Neural cell (in vitro differentiated cells): ENCODE data around the gene FILIP1. TPM values are rescaled to one million over a fixed set of nuclear protein-coding genes. Genes with fewer than 3 reads are reported as not detected.

ENCODE experiments used
- H2AFZ ChIP-seq: fragments of 200-600, 300-800 bp; sonication (generic), shearing (Covaris generic); 2 replicates; pipeline ENCODE4 v1.6.0; 2014; ENCODE audit warnings: low read depth, mild to moderate bottlenecking, antibody characterized with exemption, low read length, moderate library complexity
- H3F3A ChIP-seq: fragments of 200-600 bp; shearing (Covaris generic); 2 replicates; pipeline ENCODE4 v1.6.1; 2016; ENCODE audit warnings: mild to moderate bottlenecking, moderate library complexity, mixed read lengths, antibody characterized with exemption, low read length; ENCODE audit not compliant: insufficient read depth, poor library complexity, severe bottlenecking
- H3K27ac ChIP-seq: fragments of 200-600, 300-800 bp; sonication (generic), shearing (Covaris generic); 2 replicates; pipeline ENCODE4 v1.5.1; 2014; ENCODE audit warnings: mild to moderate bottlenecking, low read length, moderate library complexity
- H3K27me3 ChIP-seq: fragments of 300-800, 200-600 bp; sonication (generic), shearing (Covaris generic); 2 replicates; pipeline ENCODE4 v1.6.0; 2014; ENCODE audit warnings: mild to moderate bottlenecking, low read depth, low read length, moderate library complexity; ENCODE audit not compliant: insufficient read depth
- H3K36me3 ChIP-seq: fragments of 300-800, 200-600 bp; sonication (generic), shearing (Covaris generic); 2 replicates; pipeline ENCODE4 v1.5.1; 2014; ENCODE audit warnings: mild to moderate bottlenecking, antibody characterized with exemption, low read length, moderate library complexity; ENCODE audit not compliant: insufficient read depth
- H3K4me2 ChIP-seq: fragments of 300-800, 200-600 bp; sonication (generic), shearing (Covaris generic); 2 replicates; pipeline ENCODE4 v1.6.0; 2014; ENCODE audit warnings: mild to moderate bottlenecking, low read length
- H3K4me3 ChIP-seq: fragments of 300-800, 200-600 bp; sonication (generic), shearing (Covaris generic); 2 replicates; pipeline ENCODE4 v1.5.1; 2014; ENCODE audit warnings: mild to moderate bottlenecking, low read length, moderate library complexity
- H3K79me2 ChIP-seq: fragments of 200-600 bp; shearing (Covaris generic); replicated peaks from 2 replicates; pipeline ENCODE4 v1.6.0; 2014; ENCODE audit warnings: mild to moderate bottlenecking, low read length, moderate library complexity; ENCODE audit not compliant: insufficient read depth
- H3K9ac ChIP-seq: fragments of 300-800, 200-600 bp; sonication (generic), shearing (Covaris generic); 2 replicates; pipeline ENCODE4 v1.6.1; 2016; ENCODE audit warnings: mild to moderate bottlenecking, low read length, mixed read lengths
- H3K9me2 ChIP-seq: fragments of 200-600 bp; shearing (Covaris generic); 2 replicates; pipeline ENCODE4 v1.6.1; 2016; ENCODE audit warnings: mild to moderate bottlenecking, low read length, mixed read lengths; ENCODE audit not compliant: insufficient read depth
- H3K9me3 ChIP-seq: fragments of 200-600, 300-800 bp; sonication (generic), shearing (Covaris generic); 2 replicates; pipeline ENCODE4 v1.6.1; 2016; ENCODE audit warnings: mild to moderate bottlenecking, mixed run types, low read length, moderate library complexity, mixed read lengths
- H4K20me1 ChIP-seq: fragments of 200-600 bp; shearing (Covaris generic); 2 replicates; pipeline ENCODE4 v1.6.1; 2016; ENCODE audit warnings: mild to moderate bottlenecking, mixed run types; ENCODE audit not compliant: insufficient read depth
- CTCF ChIP-seq: fragments of 450-650 bp; IDR thresholded peaks from 2 replicates; pipeline ENCODE4 v1.5.1; 2014; ENCODE audit warnings: antibody characterized with exemption, mild to moderate bottlenecking, moderate library complexity; ENCODE audit not compliant: poor library complexity, severe bottlenecking
- EP300 ChIP-seq: fragments of 450-650 bp; conservative IDR thresholded peaks from 2 replicates; pipeline ENCODE4 v1.6.1; 2014; ENCODE audit warnings: antibody characterized with exemption, mild to moderate bottlenecking, moderate library complexity; ENCODE audit not compliant: poor library complexity, severe bottlenecking
- EZH2 ChIP-seq: fragments of 200-600, 300-800 bp; shearing (Covaris generic), sonication (generic); IDR thresholded peaks from 2 replicates; pipeline ENCODE4 v1.6.1; 2014; ENCODE audit warnings: antibody characterized with exemption, low read length, borderline replicate concordance, mild to moderate bottlenecking; ENCODE audit not compliant: insufficient read depth, poor library complexity, severe bottlenecking
- MXI1 ChIP-seq: fragments of 450-650 bp; conservative IDR thresholded peaks from 2 replicates; pipeline ENCODE4 v1.6.1; 2014; ENCODE audit warnings: antibody characterized with exemption, mild to moderate bottlenecking; ENCODE audit not compliant: poor library complexity, severe bottlenecking
- POLR2AphosphoS5 ChIP-seq: IDR thresholded peaks from 2 replicates; pipeline ENCODE4 v1.6.1; 2012
- RAD21 ChIP-seq: fragments of 450-650 bp; conservative IDR thresholded peaks from 2 replicates; pipeline ENCODE4 v1.6.1; 2014; ENCODE audit warnings: antibody characterized with exemption, mild to moderate bottlenecking, moderate library complexity
- SMC3 ChIP-seq: fragments of 450-650 bp; conservative IDR thresholded peaks from 2 replicates; pipeline ENCODE4 v1.6.1; 2014; ENCODE audit warnings: antibody characterized with exemption, mild to moderate bottlenecking, moderate library complexity; ENCODE audit not compliant: poor library complexity
- TAF1 ChIP-seq: IDR thresholded peaks from 2 replicates; pipeline ENCODE4 v1.6.1; 2012; ENCODE audit warnings: low read depth
- polyA plus RNA-seq: library from polyadenylated mRNA; depleted of rRNA; stranded (reverse); fragments of >200 nt; gene quantifications from 2 replicates; pipeline ENCODE4 v1.2.3, GENCODE V29; 2014
- TF ChIP-seq, protein P1 (sequence below): IDR thresholded peaks from 2 replicates; pipeline ENCODE4 v1.6.1; 2012; ENCODE audit warnings: borderline replicate concordance

The FILIP1 gene
- polyA plus RNA-seq, 1 donor from 2014 or later, result 1.4 TPM

GRCh38 chr6:75423386-75423785, 70.2 kb downstream of the FILIP1 start:
- Histone ChIP-seq H3K4me3 (no peak overlapping the region), H3K27me3 (no peaks in the 10 kb centered on the region), H3K36me3 (no peaks in the 10 kb centered on the region), H3K9me3 (no peaks in the 10 kb centered on the region), H2AFZ (no peak overlapping the region), H3K9me2 (no peaks in the 10 kb centered on the region), H3K27ac (no peak overlapping the region), H3K79me2 (no peaks in the 10 kb centered on the region), H4K20me1 (no peaks in the 10 kb centered on the region), H3K4me2 (no peak overlapping the region), H3F3A (no peaks in the 10 kb centered on the region), H3K9ac (no peak overlapping the region)
- TF ChIP-seq, protein P1, sequence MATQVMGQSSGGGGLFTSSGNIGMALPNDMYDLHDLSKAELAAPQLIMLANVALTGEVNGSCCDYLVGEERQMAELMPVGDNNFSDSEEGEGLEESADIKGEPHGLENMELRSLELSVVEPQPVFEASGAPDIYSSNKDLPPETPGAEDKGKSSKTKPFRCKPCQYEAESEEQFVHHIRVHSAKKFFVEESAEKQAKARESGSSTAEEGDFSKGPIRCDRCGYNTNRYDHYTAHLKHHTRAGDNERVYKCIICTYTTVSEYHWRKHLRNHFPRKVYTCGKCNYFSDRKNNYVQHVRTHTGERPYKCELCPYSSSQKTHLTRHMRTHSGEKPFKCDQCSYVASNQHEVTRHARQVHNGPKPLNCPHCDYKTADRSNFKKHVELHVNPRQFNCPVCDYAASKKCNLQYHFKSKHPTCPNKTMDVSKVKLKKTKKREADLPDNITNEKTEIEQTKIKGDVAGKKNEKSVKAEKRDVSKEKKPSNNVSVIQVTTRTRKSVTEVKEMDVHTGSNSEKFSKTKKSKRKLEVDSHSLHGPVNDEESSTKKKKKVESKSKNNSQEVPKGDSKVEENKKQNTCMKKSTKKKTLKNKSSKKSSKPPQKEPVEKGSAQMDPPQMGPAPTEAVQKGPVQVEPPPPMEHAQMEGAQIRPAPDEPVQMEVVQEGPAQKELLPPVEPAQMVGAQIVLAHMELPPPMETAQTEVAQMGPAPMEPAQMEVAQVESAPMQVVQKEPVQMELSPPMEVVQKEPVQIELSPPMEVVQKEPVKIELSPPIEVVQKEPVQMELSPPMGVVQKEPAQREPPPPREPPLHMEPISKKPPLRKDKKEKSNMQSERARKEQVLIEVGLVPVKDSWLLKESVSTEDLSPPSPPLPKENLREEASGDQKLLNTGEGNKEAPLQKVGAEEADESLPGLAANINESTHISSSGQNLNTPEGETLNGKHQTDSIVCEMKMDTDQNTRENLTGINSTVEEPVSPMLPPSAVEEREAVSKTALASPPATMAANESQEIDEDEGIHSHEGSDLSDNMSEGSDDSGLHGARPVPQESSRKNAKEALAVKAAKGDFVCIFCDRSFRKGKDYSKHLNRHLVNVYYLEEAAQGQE, result no peak
- no peak for TF ChIP-seq CTCF
- no peak for TF ChIP-seq EZH2
- no peak for TF ChIP-seq POLR2AphosphoS5
- TF ChIP-seq EP300, result no peak
- no peak for TF ChIP-seq TAF1
- TF ChIP-seq SMC3, result no peak
- no peak for TF ChIP-seq MXI1
- no peak for TF ChIP-seq RAD21

DNA sequence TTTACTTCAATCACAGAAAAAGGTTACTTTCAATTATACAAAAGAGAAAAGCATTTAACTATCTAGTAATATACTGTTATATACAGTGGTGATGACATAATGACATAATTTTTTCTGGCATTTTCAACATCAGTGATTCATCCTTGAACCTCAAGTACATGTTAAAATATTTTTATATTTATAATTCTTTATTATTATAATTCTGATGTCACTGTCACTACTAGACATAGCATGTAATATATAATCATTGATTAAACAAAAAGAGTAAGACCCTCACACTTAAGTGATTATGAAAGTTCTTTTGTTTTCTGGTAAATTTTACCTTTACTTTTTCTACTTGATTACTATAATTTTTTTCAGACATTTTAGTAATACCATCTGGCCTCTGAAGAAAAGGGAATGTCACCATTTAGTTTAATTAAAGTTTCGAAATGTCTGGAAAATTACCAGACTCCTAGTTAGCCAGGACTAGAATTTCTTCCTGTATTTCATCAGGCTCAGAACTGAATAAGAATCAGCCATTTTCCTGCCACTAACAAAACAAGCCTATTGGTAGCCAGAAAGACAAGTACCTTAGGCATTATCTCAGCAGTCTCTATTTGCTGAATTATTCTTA, 71.5 kb downstream of the FILIP1 start:
- Histone ChIP-seq H3K36me3 (no peaks in the 10 kb centered on the region), H3K79me2 (no peaks in the 10 kb centered on the region), H3K9me3 (no peaks in the 10 kb centered on the region), H3K9ac (no peak overlapping the region), H3K27ac (no peak overlapping the region), H2AFZ (no peak overlapping the region), H3K27me3 (no peaks in the 10 kb centered on the region), H3F3A (no peaks in the 10 kb centered on the region), H3K4me3 (no peak overlapping the region), H3K4me2 (no peak overlapping the region), H3K9me2 (no peaks in the 10 kb centered on the region), H4K20me1 (no peaks in the 10 kb centered on the region)
- no peak for TF ChIP-seq POLR2AphosphoS5
- TF ChIP-seq SMC3, result no peak
- TF ChIP-seq, protein P1, result no peak
- no peak for TF ChIP-seq TAF1
- no peak for TF ChIP-seq RAD21
- no peak for TF ChIP-seq EP300
- TF ChIP-seq CTCF, result no peak
- TF ChIP-seq MXI1, result no peak
- TF ChIP-seq EZH2, result no peak
